AG08395 (cell line): Measurements from ENCODE around the gene PDLIM7.
A peak's percentile ranks its signal among the peaks of the same experiment; 100 is the strongest.

ENCODE experiments used
- DNase-seq: peaks from one replicate; pipeline ENCODE4 v3.0.0; 2012; ENCODE audit warnings: mixed read lengths, low spot score

PDLIM7 gene

DNA sequence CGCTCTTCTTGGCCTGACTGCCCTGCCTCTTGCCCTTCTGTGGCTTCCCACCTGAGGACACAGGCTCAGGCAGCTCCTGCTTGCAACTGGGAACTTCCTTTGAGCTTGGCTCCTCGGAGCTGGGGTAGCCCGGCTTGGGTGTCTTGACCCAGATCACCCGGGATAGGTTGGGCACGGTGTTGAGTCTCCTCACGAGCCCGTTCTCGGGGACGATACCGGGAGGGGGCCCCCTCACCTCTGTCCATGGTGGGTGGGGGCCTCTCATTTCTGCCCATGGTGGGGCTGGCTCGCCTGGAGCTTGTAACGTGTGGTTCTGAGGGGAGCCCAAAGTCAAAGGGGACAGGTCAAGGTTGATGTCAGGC, 27.1 kb upstream of the PDLIM7 start:
- DNase-seq: no peak

- DNase-seq: no peak
Observed at GRCh38 chr5:177523711-177524538, 26.5 kb upstream of the PDLIM7 start.

DNA sequence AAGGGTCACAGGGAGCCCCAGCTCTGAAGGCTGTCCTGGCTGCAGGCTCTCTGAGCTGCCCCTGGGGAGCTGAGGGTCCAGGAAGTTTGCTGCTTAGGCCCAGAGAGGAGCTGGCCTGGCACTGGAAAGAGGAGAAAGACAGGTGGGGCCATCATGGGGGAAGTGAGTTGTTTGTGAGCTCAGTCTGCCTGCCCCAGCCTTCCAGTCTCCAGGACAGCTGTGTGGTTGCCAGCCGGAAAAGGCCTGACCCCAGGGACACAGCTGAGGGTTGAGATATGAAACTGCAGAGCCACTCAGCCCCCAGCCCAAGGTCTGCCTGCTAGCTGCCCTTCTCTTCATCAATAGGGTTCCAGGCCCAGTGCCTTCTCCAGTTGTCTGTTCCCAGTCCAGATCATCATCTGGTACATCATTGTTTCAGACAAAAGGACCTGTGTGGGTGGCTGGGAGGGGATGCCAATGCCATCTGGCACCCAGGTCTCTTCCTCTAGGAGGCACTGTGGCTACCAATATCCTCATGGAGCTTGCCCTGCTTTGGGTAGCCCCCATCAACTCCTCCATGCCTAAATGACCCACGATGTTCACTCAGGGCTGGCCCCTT, 23.6 kb upstream of the PDLIM7 start:
- DNase-seq: no peak

- DNase-seq: no peak
Observed at GRCh38 chr5:177520271-177520670, 22.9 kb upstream of the PDLIM7 start.

DNA sequence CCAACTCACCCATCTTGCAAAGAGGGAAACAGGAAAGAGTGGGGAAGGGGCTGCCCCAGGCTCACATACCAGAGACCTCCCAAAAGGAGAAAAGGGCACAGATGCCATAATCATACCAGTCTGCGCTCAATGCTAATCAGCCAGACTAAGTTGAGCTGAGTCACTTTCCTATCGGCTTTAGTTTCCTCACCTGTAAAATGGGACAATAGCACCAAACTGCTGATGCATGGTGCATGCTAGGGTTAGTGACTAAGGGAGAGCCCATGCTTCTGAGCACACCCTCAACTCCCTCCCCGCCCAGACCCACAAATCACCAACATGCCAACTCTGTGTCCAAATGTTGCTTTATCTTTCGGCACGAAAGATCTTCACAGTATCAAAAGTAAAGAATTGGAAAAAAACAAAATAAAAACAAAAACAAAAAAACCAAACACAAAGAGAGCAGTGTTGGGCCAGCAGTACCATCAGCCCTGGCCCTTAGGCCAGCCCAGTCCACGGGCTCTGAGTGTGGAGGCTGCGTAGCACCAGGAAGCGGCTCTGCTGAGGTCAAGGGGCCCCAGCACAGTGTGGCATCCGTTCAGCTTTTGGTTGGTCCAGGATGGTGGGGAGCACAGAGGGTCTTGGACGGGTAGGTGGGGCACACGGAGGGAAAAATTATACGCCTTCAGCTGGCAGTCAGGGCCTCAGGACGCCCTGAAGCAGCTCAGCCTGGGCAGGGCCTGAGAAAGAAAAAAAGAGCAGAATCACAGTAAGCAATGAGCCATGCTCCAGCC, 22.2 kb upstream of the PDLIM7 start:
- no peak for DNase-seq

DNA sequence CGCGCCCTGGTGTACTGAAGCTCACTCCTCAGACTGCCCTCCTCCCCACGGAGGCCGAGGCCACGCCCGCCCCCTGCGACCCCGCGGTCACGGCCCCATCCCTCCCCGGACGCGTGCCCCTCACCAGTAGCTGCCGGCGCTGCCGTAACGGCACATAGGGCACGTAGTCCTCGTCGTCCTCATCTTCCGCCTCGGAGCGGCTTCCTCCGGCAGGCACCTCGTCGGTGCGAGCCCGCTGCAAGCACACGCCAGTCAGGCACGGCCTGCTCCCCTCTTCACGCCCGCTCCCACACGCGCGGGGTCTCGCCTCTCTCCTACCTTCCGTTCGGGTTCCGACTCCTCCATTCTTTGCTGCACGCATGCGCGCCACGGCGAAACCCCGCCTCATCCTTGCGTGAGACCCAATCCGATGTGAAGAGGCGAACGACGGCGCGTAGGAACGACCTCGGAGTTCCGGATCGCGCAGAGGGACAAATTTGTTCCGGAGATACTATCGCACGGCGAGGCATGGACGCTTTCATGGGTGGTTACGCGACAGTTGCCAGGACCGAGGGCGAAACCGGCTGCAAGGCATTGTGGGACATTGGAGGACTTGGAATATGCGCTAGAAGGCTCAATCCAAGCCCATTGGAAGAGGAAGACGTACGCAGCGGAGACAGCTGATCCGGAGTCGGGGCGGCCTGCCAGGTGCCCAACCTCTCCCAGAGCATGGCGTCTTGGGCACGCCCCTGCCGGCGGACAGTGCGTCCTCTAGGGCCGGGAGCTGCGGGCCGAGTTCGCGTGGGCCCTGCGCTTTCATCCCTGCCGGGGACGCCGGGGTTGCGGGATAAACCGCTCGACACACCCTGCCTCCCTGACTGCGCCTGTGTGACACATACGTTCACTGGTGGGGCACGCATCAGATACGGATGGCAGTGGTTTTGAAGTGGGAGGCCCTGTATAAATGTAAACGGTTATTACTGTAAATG, 19.5 kb upstream of the PDLIM7 start, which contains the start of gene DDX41:
Gene DDX41, minus strand, starts transcription at position 361 of the 968 bp plus-strand sequence. Its CDS starts 16 bp downstream, at position 345.
- DNase-seq: peak; percentile 99

DNA sequence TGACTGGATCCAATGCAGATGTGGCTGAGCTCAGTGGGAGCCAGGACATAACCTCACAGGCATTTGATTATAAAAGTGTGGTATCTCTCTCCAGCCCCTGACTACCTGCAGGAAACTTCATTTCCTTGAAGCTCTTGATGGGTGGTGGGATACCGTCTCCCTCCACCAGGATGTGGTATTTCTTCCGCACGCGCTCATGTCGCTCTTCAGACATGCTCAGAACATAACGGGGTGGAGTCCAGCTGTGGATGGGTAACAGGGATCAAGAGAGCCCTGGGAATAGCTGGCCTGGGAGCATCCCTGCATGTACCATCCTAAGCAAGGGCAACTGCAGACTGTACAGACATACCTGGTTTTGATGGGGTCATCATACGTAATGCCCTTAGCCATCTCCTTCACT, 18.2 kb upstream of the PDLIM7 start:
- DNase-seq: no peak

GRCh38 chr5:177514541-177514940, 17.1 kb upstream of the PDLIM7 start:
- no peak for DNase-seq

- DNase-seq: no peak
Observed at GRCh38 chr5:177513500-177513899, 16.1 kb upstream of the PDLIM7 start.

- DNase-seq: no peak
Observed at GRCh38 chr5:177512736-177513380, 15.5 kb upstream of the PDLIM7 start.

GRCh38 chr5:177511796-177512675, 14.6 kb upstream of the PDLIM7 start:
- DNase-seq: no peak

- no peak for DNase-seq
Observed at GRCh38 chr5:177511181-177511580, 13.8 kb upstream of the PDLIM7 start.

GRCh38 chr5:177510567-177511053, 13.2 kb upstream of the PDLIM7 start:
- no peak for DNase-seq

DNA sequence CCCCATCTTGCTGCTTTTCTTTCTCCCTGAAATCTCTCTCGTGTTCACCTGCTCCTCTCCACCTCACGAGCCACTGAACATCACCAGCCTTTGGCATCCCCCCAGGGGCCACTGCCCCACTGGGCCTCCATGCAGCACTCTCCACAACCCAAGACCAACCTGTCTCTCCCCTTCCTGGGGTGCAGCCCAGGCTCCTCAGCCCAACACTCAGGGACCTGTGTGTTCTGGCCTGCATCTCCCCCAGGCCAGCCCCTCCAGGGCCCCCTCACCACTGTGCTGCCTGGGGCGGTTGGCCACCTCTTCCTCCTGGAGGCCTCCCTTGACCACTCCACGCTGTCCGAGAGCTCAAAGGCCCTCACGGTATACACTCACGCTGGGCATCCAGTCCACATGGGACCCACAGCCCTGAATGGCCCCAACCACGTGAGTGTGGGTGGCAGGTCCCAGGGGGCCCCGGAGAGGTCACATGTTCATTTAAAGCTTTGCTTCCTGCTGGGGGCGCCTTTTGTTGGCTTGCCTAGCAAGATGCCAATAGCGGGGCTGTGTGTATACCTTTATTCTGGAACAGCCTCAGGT, 12.7 kb upstream of the PDLIM7 start:
- no peak for DNase-seq

- no peak for DNase-seq
Observed at GRCh38 chr5:177509381-177509951, 12.1 kb upstream of the PDLIM7 start, which contains the start of gene DOK3. Gene DOK3, minus strand, starts transcription at chr5:177509826. Its CDS starts 286 bp downstream, at chr5:177509540.

- DNase-seq: no peak
Observed at GRCh38 chr5:177508837-177509236, 11.4 kb upstream of the PDLIM7 start.

DNA sequence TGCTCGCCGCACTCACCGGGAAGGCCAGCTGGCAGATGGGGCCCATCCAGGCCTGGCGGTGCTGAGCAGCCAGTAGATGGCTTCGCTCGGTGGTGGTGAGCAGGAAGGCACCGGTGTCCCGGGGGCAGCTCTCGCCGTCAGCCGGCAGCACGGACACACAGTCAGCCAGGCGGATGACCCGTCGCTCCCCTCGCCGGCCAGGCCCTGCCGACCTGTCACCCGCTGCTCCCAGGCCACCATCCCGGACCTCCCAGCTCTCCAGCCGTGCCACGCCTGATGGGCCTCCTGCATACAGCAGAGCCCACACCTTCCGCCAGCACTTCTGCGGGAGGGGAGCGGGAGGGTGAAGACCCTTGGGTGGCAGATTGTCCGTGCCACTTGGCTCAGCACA, 10.8 kb upstream of the PDLIM7 start:
- no peak for DNase-seq

DNA sequence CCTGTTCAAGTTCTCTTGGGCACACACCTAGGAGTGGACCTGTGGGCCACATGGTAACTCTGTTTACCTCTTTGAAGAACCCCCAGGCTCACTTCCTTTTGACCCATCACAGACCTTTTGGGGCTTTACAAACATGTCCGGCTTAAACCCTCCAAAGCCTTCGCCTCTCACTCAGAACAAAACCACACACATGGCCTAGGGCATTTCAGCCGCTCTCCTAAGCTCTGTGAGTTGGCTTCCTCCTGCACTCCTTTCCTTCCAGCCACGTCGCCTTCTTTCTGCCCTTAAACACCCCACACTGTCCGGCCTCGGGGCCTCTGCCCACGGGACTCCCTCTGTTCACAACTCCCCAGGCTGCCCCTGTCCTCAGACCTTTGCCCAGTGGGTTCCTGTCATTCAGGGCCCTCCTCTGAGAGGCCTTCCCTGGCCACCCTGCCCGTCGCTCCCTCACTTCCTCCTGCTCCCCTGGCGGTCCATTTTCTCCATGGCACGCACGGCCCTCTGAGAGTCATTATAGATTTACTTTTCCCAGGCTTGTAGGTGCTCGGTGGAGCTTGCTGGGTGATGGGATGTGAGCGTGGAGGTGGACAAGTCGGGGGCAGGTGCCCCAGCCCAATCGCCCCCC, 10.3 kb upstream of the PDLIM7 start:
- DNase-seq: no peak

- no peak for DNase-seq
Observed at GRCh38 chr5:177507165-177507564, 9.8 kb upstream of the PDLIM7 start.
